M059J (cell line): ENCODE results near the gene ZBTB7C. TPM values are rescaled to one million over a fixed set of nuclear protein-coding genes. Genes with fewer than 3 reads are reported as not detected.
"Not testable (repeated sequence)": the region's sequence is repeated elsewhere in the genome, so short reads cannot be mapped to it uniquely, and the experiment has no call there.

Source experiments
- DNase-seq: peaks from one replicate; pipeline ENCODE4 v3.0.0-alpha.2; 2012; ENCODE audit warnings: low read depth
- total RNA-seq: library from RNA; depleted of rRNA; stranded (reverse); fragments of >200 nt; shearing (Covaris generic); gene quantifications from 2 replicates; pipeline ENCODE4 v1.2.3, GENCODE V29; 2014; rRNA removed

ZBTB7C gene
- not detected in 2 replicates for total RNA-seq

DNA sequence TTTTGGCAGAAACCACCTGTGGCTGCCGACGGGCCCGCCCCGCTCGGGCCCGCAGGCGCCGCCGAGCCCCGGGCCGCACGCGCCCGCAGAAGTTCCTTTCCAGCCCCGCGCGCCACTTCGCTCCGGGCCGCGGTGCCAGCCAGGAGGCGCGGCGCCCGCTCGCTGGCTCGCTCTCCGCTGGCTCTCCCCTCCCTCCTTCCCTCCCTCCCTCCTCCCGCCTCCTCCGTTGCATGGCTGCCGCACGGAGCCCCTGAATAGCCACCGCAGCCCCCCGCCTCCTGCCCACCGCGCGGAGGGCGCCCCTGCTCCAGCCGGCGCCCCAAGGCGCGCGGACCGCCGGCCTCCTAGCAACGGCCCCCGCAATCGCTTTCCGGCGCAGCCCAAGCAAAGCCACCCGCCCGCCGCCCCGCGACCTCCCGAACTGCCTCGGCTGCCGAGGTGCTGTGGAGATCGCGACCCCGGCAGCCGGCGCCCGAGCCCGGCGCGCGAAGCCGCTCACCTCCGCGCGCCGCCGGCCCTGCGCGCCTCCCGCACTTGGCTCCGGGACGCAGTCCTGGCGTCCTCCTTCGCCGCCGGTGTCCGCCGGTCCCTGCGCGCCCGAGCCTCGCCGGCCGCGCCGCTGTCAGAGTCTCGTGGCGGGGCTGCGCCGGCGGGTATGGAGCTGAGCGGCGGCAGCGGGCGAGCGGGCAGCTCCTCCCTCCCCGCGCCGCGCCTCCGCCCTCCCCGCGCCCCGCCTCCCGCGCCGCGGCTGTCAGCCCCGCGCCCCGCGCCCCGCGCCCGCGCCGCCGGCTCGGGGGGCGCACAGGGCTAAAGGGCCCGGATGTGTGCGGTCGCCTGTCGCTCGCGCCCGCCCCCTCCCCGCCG, at the start of gene ZBTB7C:
Gene ZBTB7C (minus strand): TSS at position 657 of the 864 bp plus-strand sequence.
- DNase-seq, result peak; percentile 31

DNA sequence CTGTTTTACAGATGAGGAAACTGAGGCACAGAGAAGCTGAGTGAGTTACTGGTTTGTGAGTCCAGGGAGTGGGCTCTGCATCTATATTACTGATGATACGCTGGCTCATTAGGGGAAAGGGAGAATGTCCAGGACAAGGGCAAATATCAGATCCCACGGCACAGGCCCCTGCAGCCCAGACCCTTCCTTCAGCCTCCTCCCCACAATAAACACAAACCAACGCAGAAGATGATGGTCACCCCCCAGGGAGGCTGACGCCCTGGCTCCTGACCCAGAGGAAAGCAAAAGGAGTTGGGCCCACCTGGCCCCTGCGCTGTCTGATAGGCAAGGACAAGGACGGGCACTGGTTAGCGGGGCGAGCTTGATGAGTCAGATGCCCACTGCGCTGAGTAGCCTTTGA, 47.7 kb upstream of the ZBTB7C start:
- no peak for DNase-seq

DNA sequence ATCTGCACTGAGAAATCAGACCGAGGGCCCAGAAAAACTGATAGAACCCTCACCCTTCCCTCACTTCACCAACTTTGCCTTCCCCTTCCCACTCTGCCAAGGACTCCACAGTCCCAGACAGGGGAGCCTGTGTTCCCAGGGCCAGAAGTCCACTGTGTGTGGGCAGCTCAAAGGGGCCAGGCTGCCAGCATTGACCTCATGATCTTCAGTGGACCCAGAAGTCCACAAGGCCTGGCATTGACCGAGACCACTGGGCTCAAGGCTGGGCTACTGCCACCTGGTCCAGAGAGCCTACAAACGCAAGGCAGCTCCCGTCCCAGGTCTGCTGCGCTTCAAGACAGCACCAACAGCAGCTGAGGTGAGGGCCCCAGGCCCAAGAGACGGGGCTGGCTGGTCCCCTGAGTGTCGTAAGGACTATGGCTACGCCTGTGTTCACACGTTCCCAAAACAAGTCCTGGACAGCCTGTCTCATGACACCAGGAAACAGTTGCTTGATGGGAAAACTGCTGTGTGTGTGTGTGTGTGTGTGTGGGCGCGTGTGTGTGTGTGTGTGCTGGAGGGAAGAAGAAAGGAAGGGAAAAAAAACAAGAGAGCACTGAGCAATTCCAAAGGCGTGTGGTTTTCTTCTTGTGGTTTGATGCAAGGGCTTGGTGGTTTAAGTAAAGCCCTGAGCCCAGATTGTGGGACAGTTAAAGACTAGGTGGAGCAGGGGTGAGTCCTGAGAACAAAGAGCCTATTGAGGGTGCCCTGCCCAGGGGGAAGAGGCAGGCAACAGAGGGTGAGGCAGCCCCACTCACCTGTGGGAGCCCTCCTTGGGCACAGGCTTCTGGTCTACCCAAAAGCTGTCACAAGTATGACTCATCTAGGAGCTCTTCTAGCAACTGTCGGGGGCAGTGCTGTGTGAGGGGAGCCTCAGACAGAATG, 46.6 kb upstream of the ZBTB7C start:
- DNase-seq, result peak; percentile 94

DNA sequence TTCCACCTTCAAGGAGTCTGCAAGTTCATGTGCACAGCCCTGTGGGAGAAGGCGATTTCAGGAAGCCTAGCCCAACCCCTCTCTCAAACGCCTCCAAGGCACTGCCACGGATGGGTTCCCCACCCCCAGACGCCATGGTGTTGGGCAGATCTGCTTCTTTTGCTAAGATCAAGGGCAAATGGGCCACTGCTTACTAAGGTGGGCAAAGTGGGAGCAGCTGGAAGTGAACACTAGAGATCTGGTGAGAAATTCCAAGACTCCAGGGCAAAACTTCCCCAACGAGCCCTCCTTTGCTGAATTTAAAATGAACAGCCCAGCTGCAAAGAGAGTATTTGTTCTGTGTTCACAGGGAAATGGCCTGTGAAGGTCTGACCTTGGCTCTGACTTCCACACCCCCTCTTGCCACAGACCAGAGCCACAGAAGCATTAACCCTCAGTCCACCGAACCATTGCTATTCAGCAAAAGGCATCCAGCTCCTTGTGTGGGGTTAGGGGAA, 45.1 kb upstream of the ZBTB7C start:
- no peak for DNase-seq

DNA sequence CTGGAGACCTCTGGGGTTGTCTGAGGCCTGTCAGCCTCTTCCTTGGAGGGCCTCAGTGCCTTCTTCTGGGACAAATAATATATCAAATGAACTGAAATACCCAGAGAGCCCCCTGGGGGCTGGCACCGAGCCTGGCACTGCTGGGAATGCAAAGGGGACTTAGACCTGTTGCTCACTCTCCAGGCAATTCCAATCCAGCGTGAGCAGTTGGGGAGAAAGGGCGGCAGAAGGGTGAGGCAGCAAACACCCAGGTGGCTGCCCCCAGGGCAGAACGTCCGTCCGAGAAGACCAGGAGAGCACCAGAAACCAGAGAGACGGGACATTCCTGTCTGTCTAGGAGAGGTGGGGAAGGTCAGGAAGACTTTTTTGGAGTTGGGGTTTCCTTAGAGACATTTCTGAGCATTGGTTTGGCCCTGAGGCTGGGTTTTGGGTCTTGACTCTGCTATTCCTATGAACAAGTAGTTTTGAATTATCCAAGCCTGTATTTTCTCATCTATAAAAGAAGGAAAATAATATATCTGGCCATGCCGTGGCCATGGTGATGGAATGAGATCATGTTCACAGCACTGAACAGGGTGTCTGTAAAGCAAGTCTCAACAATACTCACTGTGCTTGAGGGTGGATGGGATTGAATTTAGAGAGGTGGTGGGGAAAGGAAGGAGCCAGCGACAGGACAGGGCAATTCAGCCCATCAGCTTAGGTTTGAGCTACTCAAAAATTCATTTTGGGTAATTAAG, 44.3 kb upstream of the ZBTB7C start:
- no peak for DNase-seq

DNA sequence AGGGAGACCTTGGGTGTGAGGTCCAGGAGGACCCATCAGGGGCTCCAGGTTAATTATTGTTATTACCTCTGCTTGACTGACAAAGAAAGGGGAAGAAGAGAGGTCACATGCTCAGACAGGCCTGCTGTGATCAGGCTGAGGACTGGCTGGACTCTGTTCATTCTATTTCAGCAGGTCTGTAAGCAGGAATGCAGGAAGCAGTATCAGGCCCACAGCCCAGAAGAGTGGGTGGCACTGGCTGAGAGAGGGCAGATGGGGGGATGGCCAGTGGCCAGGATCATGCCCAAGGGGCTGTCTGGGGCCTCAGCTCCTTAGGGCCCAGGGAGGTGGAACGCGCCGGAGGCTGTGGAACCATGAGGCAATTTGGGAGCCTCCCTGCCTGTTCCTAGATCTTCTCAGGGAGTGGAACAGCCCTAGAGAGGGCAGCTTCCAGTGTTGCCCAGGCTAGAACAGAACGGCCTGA, 43.7 kb upstream of the ZBTB7C start:
- no peak for DNase-seq

DNA sequence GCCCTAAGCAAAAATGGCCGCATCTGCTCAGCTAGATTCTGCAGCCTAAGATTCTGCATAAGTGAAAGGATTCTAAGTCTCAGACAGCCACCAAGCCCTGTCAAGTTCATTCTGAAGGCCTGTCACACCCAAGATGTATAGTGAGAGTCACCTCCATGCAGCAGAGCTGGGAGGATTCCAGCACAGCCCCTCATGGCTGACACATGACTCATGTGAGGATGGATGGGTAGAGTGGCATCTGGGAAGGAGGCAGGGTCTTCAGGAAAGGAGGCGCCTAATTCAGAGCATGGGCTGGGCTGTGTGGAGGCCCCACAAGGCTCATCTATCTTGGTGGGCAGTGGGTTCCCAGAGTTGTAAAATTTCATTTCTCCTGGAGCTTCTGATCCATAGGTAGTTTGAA, 41.5 kb upstream of the ZBTB7C start:
- DNase-seq, result no peak

- DNase-seq, result peak; percentile 72
These were observed 37.5 kb upstream of the ZBTB7C start for GRCh38 chr18:48446582-48447225.

- DNase-seq, result peak; percentile 68
These were observed 36.4 kb upstream of the ZBTB7C start for GRCh38 chr18:48445540-48445939.

DNA sequence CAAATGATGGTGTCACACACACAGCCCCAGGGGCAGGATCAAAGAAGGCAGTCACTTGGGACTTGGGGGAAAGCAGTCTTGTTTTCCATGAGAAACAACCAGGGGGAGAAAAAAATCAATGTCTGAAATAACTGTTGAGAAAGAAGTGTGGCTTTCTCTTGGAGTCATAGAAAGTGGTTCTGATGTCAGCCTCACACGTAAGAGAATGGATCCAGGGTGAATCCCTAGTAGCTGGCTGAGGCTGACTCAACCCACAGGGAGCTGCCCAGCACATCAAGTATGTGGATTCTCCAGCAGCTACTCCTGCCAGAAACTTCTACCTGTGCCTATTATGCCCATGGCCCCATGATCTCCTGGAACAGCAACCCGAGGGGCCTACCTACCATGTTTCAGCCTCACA, 33.6 kb upstream of the ZBTB7C start:
- no peak for DNase-seq

- DNase-seq, result peak; percentile 36
These were observed 32.3 kb upstream of the ZBTB7C start for GRCh38 chr18:48441405-48441881.

- no peak for DNase-seq
These were observed 31.7 kb upstream of the ZBTB7C start for GRCh38 chr18:48440924-48441323.

- no peak for DNase-seq
These were observed 27.7 kb upstream of the ZBTB7C start for GRCh38 chr18:48436907-48437306.

- not testable (repeated sequence) for DNase-seq
These were observed 25.2 kb upstream of the ZBTB7C start for GRCh38 chr18:48434382-48434781.

GRCh38 chr18:48433541-48433940, 24.4 kb upstream of the ZBTB7C start:
- DNase-seq, result no peak

GRCh38 chr18:48430150-48430549, 21.0 kb upstream of the ZBTB7C start:
- no peak for DNase-seq

GRCh38 chr18:48428475-48429177, 19.4 kb upstream of the ZBTB7C start:
- DNase-seq, result no peak

DNA sequence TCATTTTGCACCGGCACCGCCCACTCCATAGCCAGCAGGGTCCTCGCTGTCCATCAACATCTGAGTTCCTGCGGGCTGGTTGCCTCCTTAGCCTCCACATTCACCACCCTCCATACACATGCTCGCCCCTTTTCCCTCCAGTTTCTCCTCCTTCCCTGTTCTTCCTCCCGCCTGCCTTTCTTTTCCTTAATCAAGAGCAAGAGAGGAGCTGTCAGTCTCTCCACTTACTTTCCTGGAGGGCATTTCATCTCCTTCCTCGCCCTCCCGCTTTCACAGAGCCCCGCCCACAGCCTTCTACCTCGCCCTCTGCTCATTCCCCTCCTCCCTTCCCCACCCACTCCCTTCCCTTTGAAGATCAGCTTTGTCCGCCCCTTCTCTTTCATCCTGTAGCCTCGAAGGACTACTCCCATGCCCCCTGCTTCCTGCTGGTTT, 13.8 kb upstream of the ZBTB7C start:
- DNase-seq, result no peak

DNA sequence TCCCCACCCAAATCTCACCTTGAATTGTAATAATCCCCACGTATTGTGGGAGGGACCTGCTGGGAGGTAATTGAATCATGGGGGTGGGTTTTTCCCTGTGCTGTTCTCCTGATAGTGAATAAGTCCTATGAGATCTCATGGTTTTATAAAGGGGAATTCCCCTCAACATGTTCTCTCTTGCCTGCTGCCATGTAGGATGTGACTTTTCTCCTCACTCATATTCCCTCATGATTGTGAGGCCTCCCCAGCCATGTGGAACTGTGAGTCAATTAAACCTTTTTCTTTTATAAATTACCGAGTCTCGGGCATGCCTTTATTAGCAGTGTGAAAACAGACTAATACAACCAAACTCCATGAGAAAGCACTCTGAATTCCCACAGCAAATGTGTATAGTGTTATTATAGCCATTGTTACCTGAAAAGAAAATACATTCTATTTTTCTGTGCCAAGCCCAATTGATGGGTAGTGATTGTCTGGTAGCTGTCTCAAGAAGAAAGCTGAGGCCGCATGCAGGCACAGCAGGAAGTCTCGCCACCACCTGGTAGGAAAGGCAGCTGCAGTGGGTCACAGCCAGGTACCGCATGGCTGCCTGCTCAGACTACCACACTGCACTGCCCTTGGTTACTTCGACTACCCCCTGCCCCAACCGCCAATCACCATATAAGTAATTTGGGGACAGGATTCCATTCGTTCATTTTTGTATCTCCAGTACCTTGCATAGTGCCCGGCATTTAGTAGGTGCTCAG, 10.3 kb upstream of the ZBTB7C start:
- no peak for DNase-seq
